CD4-positive, alpha-beta T cell treated with Interleukin-6 for 4 hours (primary cell): ENCODE data around the gene TGM4.
"Not testable (repeated sequence)": the region's sequence is repeated elsewhere in the genome, so short reads cannot be mapped to it uniquely, and the experiment has no call there.

Source experiments
- DNase-seq: peaks from one replicate; pipeline ENCODE4 v3.0.0-alpha.2; 2020; ENCODE audit warnings: mixed read lengths

TGM4 gene

GRCh38 chr3:44918087-44918486, 43.7 kb downstream of the TGM4 start:
- no peak for DNase-seq

DNA sequence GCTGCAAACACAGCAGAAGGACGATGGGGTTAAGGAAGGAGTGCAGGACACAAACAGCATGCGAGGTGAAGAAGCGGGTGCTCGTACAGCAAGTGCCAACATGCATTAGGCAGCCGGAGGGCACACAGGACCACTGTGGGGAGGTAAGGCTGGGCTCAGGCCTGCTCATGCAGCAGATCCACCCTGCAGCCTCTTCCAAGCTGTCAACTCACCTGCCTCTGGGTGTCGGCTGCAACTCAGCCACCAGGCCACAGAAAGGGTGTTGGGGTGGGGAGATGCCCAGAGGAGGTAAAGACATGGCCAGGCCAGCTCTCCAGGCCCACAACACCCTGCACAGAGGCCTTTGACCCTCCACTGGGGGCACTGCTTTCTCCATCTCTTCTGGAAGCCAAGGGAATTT, 44.2 kb downstream of the TGM4 start:
- DNase-seq, result no peak

- no peak for DNase-seq
Measured at GRCh38 chr3:44920081-44920480, 45.7 kb downstream of the TGM4 start.

GRCh38 chr3:44923632-44924456, 49.4 kb downstream of the TGM4 start:
- no peak for DNase-seq

- no peak for DNase-seq
Measured at GRCh38 chr3:44924457-44925084, 50.2 kb downstream of the TGM4 start.

DNA sequence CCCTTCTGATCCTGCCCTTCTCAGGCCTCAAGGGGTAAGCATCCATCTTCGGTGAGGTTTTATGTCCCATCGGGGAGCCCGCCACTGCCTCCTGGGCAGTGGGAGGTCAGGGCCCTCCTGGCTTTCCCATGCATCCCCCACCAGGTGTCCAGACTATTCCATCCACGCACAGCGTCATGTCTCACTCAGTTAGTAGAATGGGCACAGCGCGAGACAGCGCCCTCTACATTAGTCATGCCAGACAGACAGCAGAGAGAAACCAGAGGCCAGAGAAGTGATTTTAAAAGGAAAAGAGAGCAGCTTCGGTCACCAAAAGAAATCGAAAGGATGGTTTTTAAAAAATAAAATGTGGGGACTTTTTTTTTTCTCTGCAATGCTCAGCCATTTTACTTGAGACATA, 51.8 kb downstream of the TGM4 start:
- no peak for DNase-seq

- DNase-seq, result no peak
Measured at GRCh38 chr3:44926921-44927320, 52.5 kb downstream of the TGM4 start.

- no peak for DNase-seq
Measured at GRCh38 chr3:44927371-44927770, 53.0 kb downstream of the TGM4 start.

GRCh38 chr3:44929782-44930181, 55.4 kb downstream of the TGM4 start:
- no peak for DNase-seq

- DNase-seq, result no peak
Measured at GRCh38 chr3:44930911-44931310, 56.5 kb downstream of the TGM4 start.

GRCh38 chr3:44931791-44932190, 57.4 kb downstream of the TGM4 start:
- DNase-seq, result no peak

DNA sequence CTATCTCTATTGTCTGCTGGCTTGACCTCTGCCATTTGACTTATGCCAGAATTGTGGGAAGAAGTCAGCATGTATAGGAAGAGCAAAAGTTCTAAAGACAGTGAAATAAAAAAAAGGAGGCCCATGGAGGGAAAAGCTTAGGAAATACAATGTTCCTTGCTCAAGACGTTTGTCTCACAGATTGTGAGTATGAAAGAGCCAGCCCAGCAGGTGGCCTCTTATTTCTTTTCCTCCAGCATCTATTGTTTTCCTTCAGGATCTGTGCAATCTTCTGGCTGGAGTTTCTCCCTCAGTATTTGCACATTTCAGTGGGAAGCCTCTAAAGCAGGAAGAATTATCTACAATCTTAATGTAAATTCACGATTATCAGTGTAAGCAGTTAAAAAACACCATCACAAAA, 57.9 kb downstream of the TGM4 start:
- DNase-seq, result no peak

DNA sequence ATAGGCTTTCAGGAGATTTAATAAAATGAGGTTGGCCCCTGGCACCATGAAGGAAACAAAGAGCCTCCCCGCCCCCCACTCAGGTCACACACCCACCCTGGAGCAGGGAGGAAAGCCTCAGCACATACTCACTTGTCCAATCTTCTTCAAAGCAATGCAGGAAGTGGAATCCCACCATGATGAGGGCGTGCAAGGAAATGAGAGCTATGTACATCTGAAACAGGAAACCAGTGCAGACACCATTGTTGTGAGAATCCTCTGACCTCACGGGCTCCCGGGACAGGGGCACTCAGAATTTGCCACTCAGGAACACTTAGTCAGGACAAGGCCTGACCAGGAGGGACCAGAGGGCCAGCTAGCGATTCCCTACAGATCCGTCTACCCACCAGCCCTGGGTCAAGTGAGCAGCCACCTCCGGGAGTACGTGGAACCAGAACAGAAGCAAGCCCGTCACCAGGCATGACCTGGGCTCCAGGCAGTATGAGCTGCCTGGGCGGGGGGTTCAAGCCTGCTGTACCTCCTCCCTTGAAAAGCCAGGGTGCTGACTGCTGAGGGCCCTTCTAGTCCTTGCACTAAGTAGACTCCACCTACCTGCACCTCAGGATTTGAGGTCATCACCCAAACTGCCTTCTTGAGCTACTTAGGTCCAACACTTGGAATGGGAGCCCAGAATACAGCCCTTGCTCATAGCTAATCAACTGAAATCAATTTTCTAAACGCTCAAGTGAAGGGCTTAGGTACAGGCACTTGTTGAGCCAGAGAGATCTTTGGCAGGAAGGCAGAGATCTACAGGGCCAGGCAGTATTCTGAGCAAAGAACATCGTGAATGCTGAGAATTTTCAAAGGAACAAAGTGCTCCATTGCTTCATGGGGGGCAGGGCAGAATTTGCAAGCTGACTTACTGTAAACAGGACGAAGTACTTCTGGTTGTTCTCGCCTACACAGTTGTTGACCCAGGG, 58.9 kb downstream of the TGM4 start:
- DNase-seq, result no peak

- DNase-seq, result no peak
Measured at GRCh38 chr3:44939581-44940036, 65.2 kb downstream of the TGM4 start.

DNA sequence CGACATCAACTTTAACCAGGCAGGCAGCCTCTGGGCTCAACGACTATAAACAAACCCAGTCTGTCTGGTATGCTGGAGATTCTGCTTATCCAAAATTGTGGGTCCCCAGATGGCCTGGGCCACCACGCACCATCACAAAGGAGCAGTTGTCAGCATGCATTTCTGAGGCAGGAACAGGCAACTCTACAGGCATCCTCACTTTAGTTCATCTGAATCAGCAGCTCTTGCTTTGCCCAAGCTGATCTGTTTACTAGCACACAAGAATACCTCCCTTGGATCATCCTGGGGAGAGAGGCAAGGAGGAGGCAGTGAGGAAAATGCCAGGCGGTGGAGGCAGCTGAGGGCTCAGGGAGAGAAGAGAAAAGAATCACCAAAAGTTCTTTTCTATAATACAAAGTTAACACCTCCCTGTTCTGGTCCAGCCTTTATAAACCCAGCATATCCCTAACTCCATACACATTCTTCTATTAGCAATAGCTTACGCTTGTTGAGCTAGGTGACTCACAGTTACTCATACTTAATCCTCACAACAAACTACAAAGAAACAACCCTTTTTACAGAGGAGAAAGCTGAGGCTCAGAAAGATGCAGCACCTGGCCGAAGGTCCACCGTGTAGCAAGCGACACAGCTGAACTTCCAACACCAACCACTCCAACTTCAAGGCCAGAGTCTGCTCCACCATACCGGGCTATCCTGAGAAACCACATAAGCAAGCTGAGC, 68.0 kb downstream of the TGM4 start:
- no peak for DNase-seq

DNA sequence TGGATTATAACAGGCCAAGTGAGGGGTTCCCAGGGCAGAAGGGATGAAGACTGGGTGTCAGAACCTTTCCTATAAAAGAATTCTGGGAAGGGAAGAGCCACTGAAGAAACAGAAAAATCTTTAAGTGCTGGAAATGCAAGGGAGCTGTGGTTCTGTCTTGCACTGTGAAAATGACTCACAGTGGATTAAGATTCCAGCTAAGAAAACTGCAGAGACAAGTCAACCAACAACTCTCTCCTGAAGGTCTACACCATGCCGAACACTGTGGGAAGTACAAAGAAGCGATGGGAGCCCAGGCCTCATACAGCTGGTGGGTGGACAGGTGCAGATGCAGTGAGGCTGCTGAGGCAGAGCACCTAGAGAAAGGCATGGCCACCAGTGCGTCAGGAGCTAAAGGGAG, 73.8 kb downstream of the TGM4 start:
- DNase-seq, result no peak

- DNase-seq, result not testable (repeated sequence)
Measured at GRCh38 chr3:44949770-44950169, 75.4 kb downstream of the TGM4 start.

DNA sequence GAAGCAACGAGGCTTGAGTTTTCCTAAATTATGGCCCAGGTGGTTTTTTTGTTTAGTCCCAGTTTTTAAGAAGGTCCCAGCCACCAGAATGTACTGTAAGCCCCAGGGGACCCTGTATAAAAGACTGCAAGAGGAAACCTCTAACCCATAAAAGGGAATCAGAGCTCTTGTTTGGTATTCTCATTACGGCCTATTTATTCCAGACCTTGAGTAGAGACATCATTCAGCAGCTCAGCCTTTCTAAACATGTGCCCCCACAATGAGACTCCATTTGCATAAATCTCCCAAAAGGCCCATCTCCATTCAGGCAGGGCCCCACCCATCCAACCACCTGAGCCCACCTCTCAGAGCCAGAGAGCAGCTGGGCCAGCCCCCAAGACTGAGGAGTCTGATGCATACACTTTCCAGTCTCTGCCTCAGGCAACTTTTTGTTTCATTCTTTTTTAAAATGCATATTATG, 75.9 kb downstream of the TGM4 start:
- DNase-seq, result no peak

- no peak for DNase-seq
Measured at GRCh38 chr3:44952689-44953088, 78.3 kb downstream of the TGM4 start.

DNA sequence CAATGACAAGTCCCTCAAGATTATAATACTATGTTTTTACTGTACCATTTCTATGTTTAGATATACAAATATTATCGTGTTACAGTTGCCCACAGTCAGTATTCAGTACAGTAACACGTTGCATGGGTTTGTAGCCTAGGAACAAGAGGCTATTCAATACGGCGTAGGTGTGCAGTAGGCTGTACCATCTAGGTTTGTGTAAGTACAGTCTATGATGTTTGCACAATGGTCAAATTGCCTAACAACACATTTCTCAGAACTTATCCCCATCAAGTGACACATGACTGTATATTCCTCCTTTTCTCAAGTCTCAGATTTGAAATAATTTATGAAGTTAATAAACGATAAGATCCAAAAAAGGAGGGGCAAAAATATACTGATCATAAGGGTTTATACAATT, 79.9 kb downstream of the TGM4 start:
- no peak for DNase-seq

- DNase-seq, result no peak
Measured at GRCh38 chr3:44954962-44955361, 80.6 kb downstream of the TGM4 start.

- no peak for DNase-seq
Measured at GRCh38 chr3:44955917-44956316, 81.5 kb downstream of the TGM4 start.

- no peak for DNase-seq
Measured at GRCh38 chr3:44957986-44958385, 83.6 kb downstream of the TGM4 start.
